H1 (cell line): ENCODE results near the gene ABHD16B.

Experiments
- CHD1 ChIP-seq: IDR thresholded peaks from 2 replicates; pipeline ENCODE4 v1.6.1; 2012; ENCODE audit warnings: low read depth, low read length, improper control_type of control experiment
- CREB1 ChIP-seq: IDR thresholded peaks from 2 replicates; pipeline ENCODE4 v1.6.1; 2012; ENCODE audit warnings: inconsistent platforms
- CTCF ChIP-seq, 3 experiments: IDR thresholded peaks; 1 replicate in 2 of 3; 2 replicates in 1 of 3; pipeline versions ENCODE4 v1.5.1 to v1.6.1; 2011; ENCODE audit warnings: low read length in 3 of 3, mild to moderate bottlenecking in 3 of 3, inconsistent platforms in 2 of 3, low read depth in 1 of 3, moderate library complexity in 1 of 3; ENCODE audit not compliant: insufficient read depth in 1 of 3; ENCODE audit errors: control extremely low read depth in 1 of 3
- GTF2F1 ChIP-seq: IDR thresholded peaks from 2 replicates; pipeline ENCODE4 v1.6.1; 2012; ENCODE audit warnings: low read depth, low read length, improper control_type of control experiment, borderline replicate concordance
- KDM5A ChIP-seq: fragments of 200-600 bp; IDR thresholded peaks from 2 replicates; pipeline ENCODE4 v1.7.1; 2012; ENCODE audit warnings: mild to moderate bottlenecking, low read length, inconsistent platforms, mixed read lengths
- MAX ChIP-seq: IDR thresholded peaks from 2 replicates; pipeline ENCODE4 v1.6.1; 2012; ENCODE audit warnings: inconsistent platforms
- RFX5 ChIP-seq: IDR thresholded peaks from 2 replicates; pipeline ENCODE4 v1.6.1; 2011; ENCODE audit warnings: low read depth, low read length, improper control_type of control experiment, borderline replicate concordance
- SP4 ChIP-seq: IDR thresholded peaks from 2 replicates; pipeline ENCODE4 v1.6.1; 2012; ENCODE audit warnings: low read length, inconsistent platforms
- SRF ChIP-seq: IDR thresholded peaks from 2 replicates; pipeline ENCODE4 v1.6.1; 2011; ENCODE audit warnings: mild to moderate bottlenecking, low read depth, low read length, moderate library complexity
- USF2 ChIP-seq: IDR thresholded peaks from 2 replicates; pipeline ENCODE4 v1.6.1; 2011; ENCODE audit warnings: low read length, improper control_type of control experiment
- YY1 ChIP-seq: IDR thresholded peaks from 2 replicates; pipeline ENCODE4 v1.6.1; 2011; ENCODE audit warnings: low read depth, mild to moderate bottlenecking, low read length

- TF ChIP-seq KDM5A (no peak), CTCF (IDR thresholded peaks at IDR 0.05; ENCODE audit: control extremely low read depth in 1 of 3, insufficient read depth in 1 of 3, low read depth in 1 of 3, low read length in 3 of 3) (no peak), MAX (no peak), USF2 (no peak), YY1 (no peak), CREB1 (no peak), SRF (no peak), GTF2F1 (no peak), SP4 (no peak), CHD1 (no peak), RFX5 (no peak)
These were observed 14.4 kb upstream of the ABHD16B start for GRCh38 chr20:63846888-63847236.
